Measurements from ENCODE around the gene CCNY.
"Not testable (repeated sequence)": the region's sequence is repeated elsewhere in the genome, so short reads cannot be mapped to it uniquely, and the experiment has no call there.

The CCNY gene

DNA sequence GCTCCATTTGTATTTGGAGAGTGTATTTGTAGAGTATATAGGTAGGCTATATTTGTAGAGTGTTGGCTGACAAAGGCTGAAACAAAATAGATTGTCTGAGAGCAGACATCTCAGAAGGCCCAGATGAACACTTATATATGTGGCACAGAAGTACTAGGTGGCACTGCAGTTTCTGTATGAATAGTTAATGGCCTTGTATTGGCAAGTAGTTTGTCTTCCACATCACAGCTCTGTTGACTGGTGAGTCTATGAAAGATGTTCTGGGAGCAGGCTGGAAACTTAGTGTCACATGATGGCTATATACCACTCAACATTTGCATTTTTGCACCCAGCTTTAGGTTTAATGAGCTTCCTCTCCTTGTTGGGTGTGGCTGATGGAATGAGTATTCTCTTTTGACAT lies 51.9 kb downstream of the CCNY start:
- no peak for FAIRE-seq

DNA sequence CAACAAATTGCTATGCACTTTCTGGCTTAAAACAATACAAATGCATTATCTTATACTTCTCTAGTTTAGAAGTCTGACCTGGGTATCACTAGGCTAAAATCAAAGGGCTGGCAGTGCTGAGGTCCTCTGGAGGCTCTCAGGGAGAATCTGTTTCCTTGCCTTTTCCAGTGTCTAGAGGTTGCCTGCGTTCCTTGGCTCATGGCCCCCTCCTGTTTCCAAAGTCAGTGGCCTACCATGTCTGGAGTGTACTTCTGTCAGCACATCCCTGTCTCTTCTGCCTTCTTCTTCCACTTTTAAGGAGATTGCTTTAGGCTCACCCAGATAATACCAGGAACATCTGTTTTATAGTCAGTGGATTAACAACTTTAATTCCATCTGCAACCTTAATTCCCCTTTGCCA lies 52.4 kb downstream of the CCNY start:
- FAIRE-seq, result no peak

- no peak for FAIRE-seq
These were observed 54.0 kb downstream of the CCNY start for GRCh38 chr10:35390161-35390840.

DNA sequence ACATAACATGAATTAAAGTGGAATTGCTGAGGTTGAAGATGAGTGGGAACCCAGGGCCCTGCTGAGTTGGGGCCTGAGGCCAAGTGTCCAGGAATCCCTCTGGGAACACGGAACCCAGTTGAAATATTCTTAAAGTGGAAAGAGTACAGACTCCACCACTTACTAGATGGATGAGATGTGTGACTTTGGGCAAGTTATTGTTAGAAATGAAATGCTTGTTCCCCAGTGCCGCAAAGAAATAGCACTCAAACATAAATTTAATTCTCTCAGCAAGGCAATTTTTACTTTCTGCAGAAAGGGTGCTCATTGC lies 54.5 kb downstream of the CCNY start:
- no peak for FAIRE-seq

DNA sequence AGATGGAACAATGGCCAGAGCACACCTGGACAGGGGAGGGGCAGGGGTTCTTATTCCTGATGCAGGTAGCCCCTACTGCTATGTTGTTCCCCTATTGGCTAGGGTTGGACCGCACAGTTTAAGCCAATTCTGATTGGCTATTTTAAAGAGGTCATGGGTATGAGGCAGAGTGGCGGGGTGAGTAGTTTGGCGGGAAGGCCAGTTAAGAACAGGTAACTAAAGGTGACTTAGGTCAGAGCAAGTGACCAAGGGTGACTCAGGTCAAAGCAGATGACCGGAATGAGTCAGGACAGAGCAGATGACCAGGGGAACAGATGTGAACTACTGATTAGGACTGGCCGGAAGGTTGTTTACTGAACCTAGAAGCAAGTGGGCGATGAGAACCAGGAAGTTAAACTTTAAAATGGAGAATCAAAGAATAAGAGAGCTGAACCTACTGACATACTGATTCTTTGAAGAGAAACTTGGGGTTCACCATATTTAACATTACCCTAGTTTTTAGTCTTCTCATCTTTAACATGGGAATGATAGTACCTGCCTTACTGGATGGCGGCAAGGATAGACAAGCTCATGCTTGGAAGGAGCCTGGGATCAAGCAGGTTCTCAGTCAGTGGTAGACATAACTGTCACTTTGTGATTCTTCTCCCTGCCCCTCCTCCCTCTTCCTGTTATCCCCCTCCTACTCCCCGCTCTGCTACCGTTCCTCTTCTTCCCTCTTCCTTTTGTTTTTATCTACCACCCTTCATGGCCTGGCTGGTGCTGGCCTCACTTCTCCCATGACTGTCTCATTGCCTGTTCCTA lies 55.0 kb downstream of the CCNY start:
- no peak for FAIRE-seq

DNA sequence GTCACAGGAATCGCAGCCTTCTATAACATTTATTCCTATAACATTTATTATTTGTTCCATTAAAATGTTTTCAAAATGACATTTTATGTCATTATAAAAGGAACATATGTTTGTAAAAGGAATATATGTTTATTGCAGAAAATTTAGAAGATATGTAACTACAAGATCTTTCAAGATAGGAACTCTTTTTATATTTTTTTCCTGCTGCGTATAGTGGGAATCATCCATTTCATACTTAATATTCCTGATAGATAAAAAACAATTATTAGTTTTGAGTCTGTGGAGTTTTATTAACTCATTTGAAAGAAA lies 55.6 kb downstream of the CCNY start:
- FAIRE-seq, result no peak

- FAIRE-seq, result no peak
These were observed 56.3 kb downstream of the CCNY start for GRCh38 chr10:35392482-35393228.

DNA sequence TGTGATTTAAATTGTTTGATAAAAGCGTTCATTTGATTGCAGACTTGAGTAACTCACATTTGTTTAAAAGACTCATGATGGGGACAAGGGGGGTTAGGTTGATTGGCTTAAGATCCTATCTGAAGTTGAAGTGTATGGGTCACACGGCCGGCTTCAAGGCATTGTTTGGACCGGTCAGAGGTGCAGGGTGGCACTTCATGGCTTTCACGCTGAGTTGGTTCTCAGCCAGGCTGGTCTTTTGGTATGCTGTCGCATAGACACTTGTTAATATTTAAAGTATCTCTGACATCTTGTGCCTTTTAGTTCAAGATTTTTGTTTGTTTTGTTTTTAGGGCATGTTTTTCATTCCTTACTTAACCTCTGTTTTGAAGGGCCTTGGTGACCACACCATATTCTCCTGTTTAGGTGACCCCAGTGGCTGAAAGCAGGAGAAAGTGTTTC lies 58.1 kb downstream of the CCNY start:
- no peak for FAIRE-seq

DNA sequence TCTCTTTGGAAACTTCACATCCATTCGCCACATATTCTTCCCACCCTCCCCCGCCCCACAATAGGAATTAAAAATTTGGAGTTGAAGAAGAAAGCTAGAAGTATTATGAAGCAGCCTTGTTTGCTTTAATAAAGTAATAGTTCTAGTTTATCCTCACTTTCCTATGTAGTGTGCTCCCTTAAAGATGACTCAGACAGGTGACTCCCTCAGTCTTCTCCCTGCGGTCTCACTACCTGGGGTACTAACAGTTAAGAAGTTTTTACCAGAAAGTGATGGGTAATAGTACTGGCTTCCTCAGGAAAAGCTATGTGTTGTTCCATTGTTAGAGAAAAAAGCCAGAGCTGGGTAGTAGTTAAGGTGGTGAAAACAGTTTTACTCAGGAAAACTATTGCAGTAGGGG lies 58.6 kb downstream of the CCNY start:
- no peak for FAIRE-seq

- no peak for FAIRE-seq
These were observed 60.5 kb downstream of the CCNY start for GRCh38 chr10:35396560-35397434.

GRCh38 chr10:35397953-35398352 lies 61.6 kb downstream of the CCNY start:
- no peak for FAIRE-seq

DNA sequence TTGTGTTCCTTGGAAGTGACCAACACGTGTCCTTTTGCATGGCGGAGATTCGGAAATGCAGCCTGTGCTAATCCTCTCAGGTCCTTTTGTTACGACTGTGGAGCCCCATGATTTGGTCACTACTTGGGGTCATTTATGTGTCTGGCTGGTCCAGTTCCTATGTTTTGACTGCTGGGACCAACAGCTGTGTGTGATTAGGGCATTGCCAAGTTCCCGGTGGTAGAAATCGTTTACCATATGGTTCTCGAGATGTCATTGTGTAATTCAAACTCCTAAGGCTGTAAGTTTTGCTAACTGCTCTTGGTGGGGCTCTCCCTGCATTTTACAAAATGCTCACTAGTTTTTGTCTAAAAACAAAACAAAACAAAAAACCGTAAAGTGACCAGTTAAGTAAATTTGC lies 62.0 kb downstream of the CCNY start:
- no peak for FAIRE-seq

GRCh38 chr10:35398908-35399307 lies 62.6 kb downstream of the CCNY start:
- FAIRE-seq, result no peak

DNA sequence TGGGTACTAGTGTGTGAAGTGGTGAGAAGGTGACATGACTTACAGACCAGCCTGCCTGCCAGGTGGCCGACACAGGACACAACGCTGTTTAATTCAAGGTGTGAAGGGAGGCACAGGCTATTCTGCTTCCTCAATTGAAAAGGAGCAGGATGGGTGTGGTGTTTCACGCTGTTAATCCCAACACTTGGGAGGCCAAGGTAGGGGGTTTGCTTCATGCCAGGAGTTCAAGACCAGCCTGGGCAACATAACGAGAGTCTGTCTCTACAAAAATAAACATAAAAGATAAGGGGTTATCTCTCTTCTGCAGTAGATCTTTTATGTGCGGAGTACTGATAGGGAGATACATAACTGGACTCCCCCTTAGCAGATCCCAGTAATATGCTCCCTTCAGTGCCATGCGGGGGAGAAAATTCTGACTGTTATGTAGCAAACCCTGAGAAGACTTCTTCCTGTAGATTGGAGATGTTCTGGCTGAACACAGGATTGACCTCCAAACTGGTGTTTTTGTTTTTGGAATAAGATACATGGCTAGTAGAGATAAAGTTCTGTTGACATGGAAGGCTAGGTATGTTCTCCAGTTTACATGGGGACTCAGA lies 63.2 kb downstream of the CCNY start:
- FAIRE-seq, result no peak

GRCh38 chr10:35400595-35401268 lies 64.4 kb downstream of the CCNY start:
- no peak for FAIRE-seq

DNA sequence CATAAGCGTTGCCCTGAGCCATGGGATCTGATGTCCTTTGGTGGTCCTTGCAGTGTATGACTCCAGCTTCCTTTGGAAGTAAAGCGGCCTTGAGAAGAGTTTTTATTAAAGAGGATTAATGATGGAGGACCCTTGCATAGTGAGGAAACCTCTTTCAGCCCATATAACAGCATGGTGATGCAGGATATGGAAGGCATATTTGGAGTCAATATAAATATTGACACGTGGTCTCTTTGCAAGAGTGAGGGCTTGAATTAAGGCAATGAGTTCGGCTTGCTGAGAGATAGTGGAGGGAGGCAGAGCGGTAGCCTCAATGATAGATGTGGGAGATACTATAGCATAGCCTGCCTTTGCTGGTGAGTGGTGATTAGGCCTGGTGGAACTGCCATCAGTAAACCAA lies 67.2 kb downstream of the CCNY start:
- not testable (repeated sequence) for FAIRE-seq

DNA sequence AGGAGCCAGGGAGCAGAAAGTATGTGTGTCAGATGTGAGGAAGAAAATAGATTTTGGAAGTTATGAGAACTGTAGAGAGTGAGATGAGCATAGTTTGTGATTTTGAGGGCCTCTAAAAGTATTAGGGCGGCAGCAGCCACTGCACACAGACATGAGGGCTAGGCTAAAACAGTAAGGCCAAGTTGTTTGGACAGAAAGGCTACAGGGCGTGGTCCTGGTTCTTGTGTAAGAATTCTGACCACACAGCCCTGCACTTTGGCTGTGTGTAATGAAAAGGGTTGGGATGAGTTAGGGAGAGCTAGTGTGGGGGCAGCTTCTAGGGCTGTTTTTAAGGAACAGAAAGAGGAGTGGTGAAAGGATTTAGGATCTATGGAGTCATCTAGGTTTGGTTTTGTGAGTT lies 67.8 kb downstream of the CCNY start:
- FAIRE-seq, result not testable (repeated sequence)

DNA sequence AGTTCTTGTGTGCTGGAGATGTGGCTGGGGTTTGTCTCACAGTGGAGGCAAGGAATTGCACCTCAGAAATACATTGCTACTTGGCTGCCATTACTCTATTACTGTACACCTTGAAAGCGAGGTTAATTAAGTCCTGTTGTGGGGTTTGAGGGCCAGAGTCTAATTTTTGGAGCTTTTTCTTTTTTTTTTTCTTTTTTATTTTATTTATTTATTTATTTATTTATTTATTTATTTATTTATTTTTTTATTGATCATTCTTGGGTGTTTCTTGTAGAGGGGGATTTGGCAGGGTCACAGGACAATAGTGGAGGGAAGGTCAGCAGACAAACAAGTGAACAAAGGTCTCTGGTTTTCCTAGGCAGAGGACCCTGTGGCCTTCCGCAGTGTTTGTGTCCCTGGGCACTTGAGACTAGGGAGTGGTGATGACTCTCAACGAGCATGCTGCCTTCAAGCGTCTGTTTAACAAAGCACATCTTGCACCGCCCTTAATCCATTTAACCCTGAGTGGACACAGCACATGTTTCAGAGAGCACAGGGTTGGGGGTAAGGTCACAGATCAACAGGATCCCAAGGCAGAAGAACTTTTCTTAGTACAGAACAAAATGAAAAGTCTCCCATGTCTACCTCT lies 69.8 kb downstream of the CCNY start:
- FAIRE-seq, result not testable (repeated sequence)

DNA sequence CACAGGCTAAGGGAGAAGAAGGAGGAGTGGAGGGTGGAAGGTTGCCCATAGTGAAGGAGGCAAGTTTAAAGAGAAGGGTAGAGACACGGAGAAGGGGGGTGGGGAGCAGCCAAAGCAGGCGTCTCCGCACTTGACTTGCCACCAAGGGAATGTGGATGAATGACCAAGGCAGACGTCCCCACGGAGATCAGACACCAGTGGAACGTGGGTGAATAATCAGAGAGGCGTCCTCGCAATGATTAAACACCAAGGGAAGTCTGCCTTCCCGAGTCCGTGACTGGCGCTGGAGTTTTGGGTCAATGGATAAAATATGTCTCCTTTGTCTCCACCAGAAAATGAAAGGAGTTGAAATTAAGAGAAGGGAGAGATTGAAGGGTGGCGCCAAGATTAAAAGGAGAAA lies 71.4 kb downstream of the CCNY start:
- FAIRE-seq, result not testable (repeated sequence)

DNA sequence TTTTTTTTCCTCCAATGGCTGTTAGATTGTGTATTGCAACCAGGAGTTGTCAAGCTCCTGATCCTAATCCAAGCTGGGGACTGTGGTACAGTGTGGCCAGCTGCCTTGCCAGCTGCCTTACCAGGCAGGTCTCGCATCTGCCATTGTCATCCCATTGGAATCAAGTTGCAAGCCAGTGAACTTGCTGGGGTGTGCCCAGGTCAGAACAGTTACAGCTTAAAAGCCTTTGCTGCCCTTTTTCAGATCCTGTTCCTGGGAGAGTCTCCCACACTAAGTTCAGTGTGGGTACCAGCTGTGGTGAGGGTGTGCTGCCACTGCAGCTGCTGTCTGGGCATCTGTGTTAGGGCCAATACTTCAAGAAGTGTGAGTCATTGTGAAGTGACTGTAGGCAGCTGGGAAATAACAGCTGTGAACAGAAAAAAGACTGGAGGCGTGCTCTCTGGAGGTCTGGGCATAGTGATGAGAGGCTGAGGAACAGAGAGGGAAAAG lies 72.8 kb downstream of the CCNY start:
- FAIRE-seq, result no peak

DNA sequence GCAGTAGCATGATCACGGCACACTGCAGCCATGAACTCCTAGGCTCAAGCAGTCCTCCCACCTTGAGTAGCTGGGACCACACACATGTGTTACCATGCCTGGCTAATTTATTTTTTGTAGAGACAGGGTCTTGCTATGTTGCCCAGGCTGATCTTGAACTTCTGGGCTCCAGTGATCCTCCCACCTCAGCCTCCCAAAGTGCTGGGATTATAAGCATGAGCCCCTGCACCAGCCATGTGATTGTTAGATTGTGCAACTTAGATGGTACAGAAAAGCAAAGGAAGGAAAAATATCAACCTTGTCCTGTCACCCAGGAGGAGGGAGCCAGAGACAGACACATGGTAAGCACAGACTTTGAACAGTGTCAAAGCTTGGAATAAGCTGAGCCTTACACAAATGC lies 73.5 kb downstream of the CCNY start:
- no peak for FAIRE-seq
